Nephron (organoid): ENCODE measurements around the gene ENPP7.

ENCODE experiments used
- H3K27ac Mint-ChIP-seq, 3 experiments: 2 replicates each; pipeline ENCODE4 v1.8.0; 2020; ENCODE audit warnings: mixed read lengths in 3 of 3, mild to moderate bottlenecking in 2 of 3, moderate library complexity in 1 of 3
- H3K27me3 Mint-ChIP-seq: 2 replicates; pipeline ENCODE4 v1.8.0; 2021; ENCODE audit warnings: low read depth, mild to moderate bottlenecking, moderate library complexity, mixed read lengths
- H3K36me3 Mint-ChIP-seq: 2 replicates; pipeline ENCODE4 v1.8.0; 2020; ENCODE audit warnings: low read depth, mixed read lengths
- H3K4me1 Mint-ChIP-seq: 2 replicates; pipeline ENCODE4 v1.8.0; 2020; ENCODE audit warnings: mixed read lengths
- H3K4me3 Mint-ChIP-seq, 3 experiments: 2 replicates each; pipeline ENCODE4 v1.8.0; 2020; ENCODE audit warnings: mild to moderate bottlenecking in 3 of 3, mixed read lengths in 3 of 3, moderate library complexity in 2 of 3
- H3K9me3 Mint-ChIP-seq: 2 replicates; pipeline ENCODE4 v1.8.0; 2020; ENCODE audit warnings: mixed read lengths
- CTCF ChIP-seq, 3 experiments: fragments of 200-600 bp; sonication (generic); IDR thresholded peaks; one replicate each; pipeline ENCODE4 v1.5.0; 2021; ENCODE audit warnings: antibody characterized with exemption in 3 of 3; ENCODE audit not compliant: unreplicated experiment in 3 of 3

The ENPP7 gene

GRCh38 chr17:79791735-79792161 lies 61.0 kb downstream of the ENPP7 start:
- H3K4me1 Mint-ChIP-seq, result peaks cover 38% of the 10 kb centered on the region
- no peaks in the 10 kb centered on the region for H3K36me3 Mint-ChIP-seq
- TF ChIP-seq CTCF (IDR thresholded peaks at IDR 0.05; ENCODE audit: unreplicated experiment in 3 of 3), result no peak
- H3K9me3 Mint-ChIP-seq, result no peaks in the 10 kb centered on the region
- peak overlapping the region; percentile 72 to 80 (median 76) for H3K4me3 Mint-ChIP-seq
- H3K27me3 Mint-ChIP-seq, result peaks cover 79% of the 10 kb centered on the region
- H3K27ac Mint-ChIP-seq, result no peak overlapping the region
